SK-N-SH (cell line): ENCODE measurements around the gene FAM204A. TPM values are rescaled to one million over a fixed set of nuclear protein-coding genes. Genes with fewer than 3 reads are reported as not detected.

Experiments
- CTCF ChIA-PET: fragments of 300-600, 350-600 bp; formaldehyde crosslinking; extraction: SDS; loops from one replicate; lab custom pipeline; 2021; lab: Yijun Ruan, JAX
- POLR2A ChIA-PET: fragments of 350-600 bp; sonication (Branson Sonifier 250); formaldehyde crosslinking; extraction: SDS; loops from one replicate; lab custom pipeline; 2020; ENCODE audit warnings: antibody characterized with exemption, inconsistent platforms; lab: Yijun Ruan, JAX
- DNase-seq: peaks from one replicate; pipeline ENCODE4 v3.0.0; 2012
- H2AFZ ChIP-seq: fragments of 200-600 bp; sonication (generic); 2 replicates; pipeline ENCODE4 v1.8.1; 2016; ENCODE audit warnings: antibody characterized with exemption, mild to moderate bottlenecking, low read depth
- H3F3A ChIP-seq: fragments of 200-600 bp; sonication (generic); replicated peaks from 2 replicates; pipeline ENCODE3; 2016; ENCODE audit warnings: antibody characterized with exemption, mild to moderate bottlenecking; ENCODE audit not compliant: insufficient read depth
- H3K27ac ChIP-seq, 2 experiments: fragments of 200-500 bp in 1 of 2; fragments of 200-600 bp in 1 of 2; sonication (Bioruptor generic) in 1 of 2; sonication (generic), shearing (Covaris generic) in 1 of 2; 2 replicates each; pipeline versions ENCODE4 v1.5.1 to v1.6.1; 2014 to 2016; ENCODE audit warnings: low read depth in 2 of 2, inconsistent platforms in 1 of 2, low read length in 1 of 2, mild to moderate bottlenecking in 1 of 2, mixed read lengths in 1 of 2
- H3K27me3 ChIP-seq: fragments of 200-600 bp; sonication (generic), shearing (Covaris generic); 2 replicates; pipeline ENCODE4 v1.6.1; 2016; ENCODE audit warnings: mixed run types; ENCODE audit not compliant: insufficient read depth
- H3K36me3 ChIP-seq, 2 experiments: fragments of 200-500 bp in 1 of 2; fragments of 200-600 bp in 1 of 2; sonication (Bioruptor generic) in 1 of 2; sonication (generic) in 1 of 2; replicated peaks in 1 of 2; 2 replicates each; pipeline versions ENCODE3 to v1.5.1; 2014 to 2016; ENCODE audit warnings: low read length in 1 of 2, mild to moderate bottlenecking in 1 of 2; ENCODE audit not compliant: insufficient read depth in 2 of 2, control insufficient read depth in 1 of 2
- H3K4me1 ChIP-seq, 2 experiments: fragments of 200-500 bp in 1 of 2; fragments of 200-600 bp in 1 of 2; sonication (Bioruptor generic) in 1 of 2; sonication (generic), shearing (Covaris generic) in 1 of 2; 2 replicates each; pipeline versions ENCODE4 v1.5.1 to v1.6.1; 2014 to 2016; ENCODE audit warnings: low read depth in 1 of 2, low read length in 1 of 2, mixed run types in 1 of 2; ENCODE audit not compliant: insufficient read depth in 2 of 2, control insufficient read depth in 1 of 2
- H3K4me2 ChIP-seq: fragments of 200-600 bp; sonication (generic), shearing (Covaris generic); 2 replicates; pipeline ENCODE4 v1.6.1; 2017; ENCODE audit warnings: mixed run types
- H3K4me3 ChIP-seq, 2 experiments: fragments of 200-500 bp in 1 of 2; fragments of 200-600 bp in 1 of 2; sonication (Bioruptor generic) in 1 of 2; sonication (generic), shearing (Covaris generic) in 1 of 2; 2 replicates each; pipeline versions ENCODE4 v1.5.1 to v1.8.1; 2014 to 2016; ENCODE audit warnings: low read depth in 2 of 2, inconsistent platforms in 1 of 2, low read length in 1 of 2, mild to moderate bottlenecking in 1 of 2, mixed read lengths in 1 of 2, moderate library complexity in 1 of 2
- H3K79me2 ChIP-seq: fragments of 200-600 bp; sonication (generic); 2 replicates; pipeline ENCODE4 v1.8.1; 2017; ENCODE audit warnings: mild to moderate bottlenecking; ENCODE audit not compliant: insufficient read depth
- H3K9ac ChIP-seq: fragments of 200-600 bp; sonication (generic); 2 replicates; pipeline ENCODE4 v1.6.1; 2017; ENCODE audit warnings: mixed run types
- H3K9me2 ChIP-seq: fragments of 200-600 bp; sonication (generic); 2 replicates; pipeline ENCODE4 v1.6.1; 2017; ENCODE audit warnings: mixed run types
- H3K9me3 ChIP-seq: fragments of 200-600 bp; sonication (generic); 2 replicates; pipeline ENCODE4 v1.6.1; 2017; ENCODE audit warnings: mixed run types, mild to moderate bottlenecking, moderate library complexity
- H4K20me1 ChIP-seq: fragments of 200-600 bp; sonication (generic); 2 replicates; pipeline ENCODE4 v1.6.1; 2017; ENCODE audit warnings: mild to moderate bottlenecking, mixed run types; ENCODE audit not compliant: insufficient read depth
- CHD2 ChIP-seq: fragments of 150-350 bp; IDR thresholded peaks from 2 replicates; pipeline ENCODE4 v1.6.1; 2018; ENCODE audit warnings: low read length; ENCODE audit not compliant: partially characterized antibody
- GABPA ChIP-seq: IDR thresholded peaks from 2 replicates; pipeline ENCODE4 v1.4.0; 2012; ENCODE audit warnings: low read depth, mild to moderate bottlenecking
- GATA2 ChIP-seq: sonication (generic); formaldehyde crosslinking; IDR thresholded peaks from 2 replicates; pipeline ENCODE4 v1.5.0; 2020; ENCODE audit warnings: mild to moderate bottlenecking, missing genetic modification reagents
- IRF3 ChIP-seq: fragments of 150-350 bp; IDR thresholded peaks from 2 replicates; pipeline ENCODE4 v1.6.1; 2016; ENCODE audit warnings: mild to moderate bottlenecking, low read depth, low read length
- POLR2AphosphoS5 ChIP-seq: IDR thresholded peaks from 2 replicates; pipeline ENCODE4 v1.6.1; 2012; ENCODE audit warnings: low read depth, low read length
- REST ChIP-seq: IDR thresholded peaks from 2 replicates; pipeline ENCODE4 v1.6.1; 2012; ENCODE audit warnings: mild to moderate bottlenecking, low read depth, low read length, moderate library complexity
- RXRA ChIP-seq: IDR thresholded peaks from 2 replicates; pipeline ENCODE4 v1.4.0; 2012; ENCODE audit warnings: low read depth, mild to moderate bottlenecking, borderline replicate concordance
- SMC3 ChIP-seq: IDR thresholded peaks from 2 replicates; pipeline ENCODE4 v1.6.1; 2012; ENCODE audit warnings: low read depth, low read length, improper control_type of control experiment
- USF1 ChIP-seq: IDR thresholded peaks from 2 replicates; pipeline ENCODE4 v1.4.0; 2012; ENCODE audit warnings: low read depth, borderline replicate concordance
- ZBTB33 ChIP-seq: IDR thresholded peaks from 2 replicates; pipeline ENCODE4 v1.4.0; 2012; ENCODE audit warnings: low read depth, borderline replicate concordance
- WGBS: methylation state at CpG from one replicate; pipeline ENCODE4 v1.1.6; 2017; ENCODE audit warnings: low lambda C conversion rate; 5-methylcytosine and 5-hydroxymethylcytosine counted together
- polyA plus RNA-seq, 3 experiments: library from polyadenylated mRNA; depleted of rRNA; stranded (reverse); fragments of >200 nt; gene quantifications; 2 replicates each; pipeline ENCODE4 v1.2.3, GENCODE V29; 2012

Gene FAM204A
- polyA plus RNA-seq, 1 of the 3 experiments (the other 2 are of a cell fraction), result 10.8 TPM

GRCh38 chr10:118290471-118290995 lies 51.6 kb downstream of the FAM204A start:
- ChIA-PET CTCF (interaction anchor here (1.5 kb wide), 1 partner anchor 31 kb away, joined by 6 read pairs; no protein-coding TSS in a partner anchor), POLR2A (no interaction called here)
- Histone ChIP-seq H3K9ac (no peak overlapping the region), H3K79me2 (no peaks in the 10 kb centered on the region), H4K20me1 (no peaks in the 10 kb centered on the region), H2AFZ (no peak overlapping the region), H3K36me3 (no peaks in the 10 kb centered on the region), H3K9me2 (no peaks in the 10 kb centered on the region), H3K4me3 (no peak overlapping the region), H3K27me3 (no peaks in the 10 kb centered on the region), H3K9me3 (no peaks in the 10 kb centered on the region), H3K4me1 (peaks cover 0 to 11% of the 10 kb centered on the region in 2 experiments; a peak in 2 of 4 replicates), H3K27ac (no peak overlapping the region), H3F3A (no peaks in the 10 kb centered on the region), H3K4me2 (no peak overlapping the region)
- DNase-seq, result no peak
- 58% methylated on average over 3 of the region's 3 CpGs for WGBS
- no peak for TF ChIP-seq REST
- no peak for TF ChIP-seq USF1
- TF ChIP-seq CHD2, result no peak
- TF ChIP-seq SMC3, result no peak
- TF ChIP-seq IRF3, result no peak
- TF ChIP-seq ZBTB33, result no peak
- no peak for TF ChIP-seq GABPA
- TF ChIP-seq POLR2AphosphoS5, result no peak
- no peak for TF ChIP-seq GATA2 (CRISPR knock-in tag)
- TF ChIP-seq RXRA, result no peak
